RWPE1 (cell line): ENCODE measurements around the gene MAP3K15.

Source experiments
- CTCF ChIA-PET: fragments of 350-600 bp; sonication (Branson Sonifier 250); formaldehyde crosslinking; extraction: SDS; loops from one replicate; lab custom pipeline; 2021; lab: Yijun Ruan, JAX
- POLR2A ChIA-PET: fragments of 400-600 bp; formaldehyde crosslinking; extraction: SDS; loops from one replicate; lab custom pipeline; 2020; ENCODE audit warnings: antibody characterized with exemption; ENCODE audit not compliant: low non-redundant PET; lab: Yijun Ruan, JAX
- DNase-seq: peaks from one replicate; pipeline ENCODE4 v3.0.0; 2012; ENCODE audit warnings: low spot score
- H3K27ac ChIP-seq: fragments of 450-650 bp; 2 replicates; pipeline ENCODE4 v1.5.1; 2017
- TF ChIP-seq, protein P1 (sequence below): fragments of 450-650 bp; conservative IDR thresholded peaks from 2 replicates; pipeline ENCODE4 v1.5.1; 2017; ENCODE audit warnings: low read depth, mild to moderate bottlenecking

MAP3K15 gene

DNA sequence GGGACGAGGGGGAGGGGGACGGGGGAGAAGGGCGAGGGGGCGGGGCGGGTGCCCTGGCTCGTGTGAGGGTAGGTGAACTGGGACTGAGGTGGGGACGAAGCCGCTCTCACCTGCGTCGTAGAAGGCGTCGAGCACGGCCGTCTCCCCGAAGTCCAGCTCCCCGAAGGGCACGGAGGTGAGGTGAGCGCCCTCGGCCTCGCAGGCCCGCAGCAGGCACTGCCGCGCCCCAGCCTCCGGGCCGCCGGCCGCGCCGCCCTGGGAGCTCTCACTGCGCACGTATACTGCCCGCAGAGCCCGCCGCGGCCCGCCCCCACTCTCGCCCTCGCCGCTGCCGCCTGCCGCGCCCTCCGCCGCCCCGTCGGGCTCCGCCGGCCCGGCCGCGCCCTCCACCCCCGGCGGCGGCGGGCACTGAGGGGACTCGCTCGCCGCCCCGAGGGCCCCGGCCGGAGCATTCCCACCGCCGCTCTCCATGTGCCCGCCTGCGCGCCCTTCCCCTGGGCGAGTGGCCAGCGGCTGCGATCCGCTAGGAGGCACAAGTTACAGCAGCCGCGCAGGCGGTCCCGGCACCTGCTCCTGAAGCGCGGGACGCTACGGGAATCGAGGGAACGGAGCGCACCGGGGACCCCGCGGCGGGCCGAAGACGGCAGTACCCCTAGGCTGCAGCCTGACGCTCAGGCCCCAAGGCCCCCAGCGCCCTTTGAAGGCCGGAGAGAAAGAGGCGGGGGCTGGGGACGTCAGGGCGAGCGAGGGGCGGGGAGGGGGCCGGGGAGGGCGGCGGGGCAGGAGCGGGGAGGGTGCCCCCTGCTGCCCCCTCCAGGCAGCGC is at the start of gene MAP3K15:
MAP3K15 (minus strand) TSS at position 718 of the 824 bp plus-strand sequence; CDS start at position 471, 247 bp downstream.
- POLR2A ChIA-PET, result no interaction called here
- H3K27ac ChIP-seq, result no peak within 1 kb of the TSS
- CTCF ChIA-PET, result no interaction called here
- no peak for DNase-seq
- TF ChIP-seq, protein P1, sequence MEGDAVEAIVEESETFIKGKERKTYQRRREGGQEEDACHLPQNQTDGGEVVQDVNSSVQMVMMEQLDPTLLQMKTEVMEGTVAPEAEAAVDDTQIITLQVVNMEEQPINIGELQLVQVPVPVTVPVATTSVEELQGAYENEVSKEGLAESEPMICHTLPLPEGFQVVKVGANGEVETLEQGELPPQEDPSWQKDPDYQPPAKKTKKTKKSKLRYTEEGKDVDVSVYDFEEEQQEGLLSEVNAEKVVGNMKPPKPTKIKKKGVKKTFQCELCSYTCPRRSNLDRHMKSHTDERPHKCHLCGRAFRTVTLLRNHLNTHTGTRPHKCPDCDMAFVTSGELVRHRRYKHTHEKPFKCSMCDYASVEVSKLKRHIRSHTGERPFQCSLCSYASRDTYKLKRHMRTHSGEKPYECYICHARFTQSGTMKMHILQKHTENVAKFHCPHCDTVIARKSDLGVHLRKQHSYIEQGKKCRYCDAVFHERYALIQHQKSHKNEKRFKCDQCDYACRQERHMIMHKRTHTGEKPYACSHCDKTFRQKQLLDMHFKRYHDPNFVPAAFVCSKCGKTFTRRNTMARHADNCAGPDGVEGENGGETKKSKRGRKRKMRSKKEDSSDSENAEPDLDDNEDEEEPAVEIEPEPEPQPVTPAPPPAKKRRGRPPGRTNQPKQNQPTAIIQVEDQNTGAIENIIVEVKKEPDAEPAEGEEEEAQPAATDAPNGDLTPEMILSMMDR, result no peak

- H3K27ac ChIP-seq, result no peak overlapping the region
- TF ChIP-seq, protein P1, result no peak
- ChIA-PET POLR2A (no interaction called here), CTCF (no interaction called here)
- DNase-seq, result no peak
Observed at GRCh38 chrX:19564606-19565005, 49.3 kb upstream of the MAP3K15 start.

DNA sequence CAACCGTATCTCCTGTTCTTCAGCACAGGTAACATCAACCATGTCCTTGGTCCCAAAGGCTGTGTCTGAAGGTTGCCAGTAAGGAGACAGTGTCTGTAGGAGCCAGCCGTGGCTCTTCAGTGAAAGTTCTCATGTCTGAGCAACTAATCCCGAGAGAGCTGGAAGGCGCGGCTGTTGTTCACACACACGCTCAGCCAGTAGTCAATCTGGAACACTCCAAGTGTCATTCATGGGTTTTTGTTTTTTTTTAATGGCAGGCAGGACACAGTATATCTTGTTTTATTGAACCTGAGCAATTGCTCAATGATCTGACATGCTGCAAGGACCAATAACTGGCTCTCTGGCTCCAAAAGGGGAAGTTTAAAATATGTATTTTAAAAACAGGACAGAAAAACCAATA is 48.4 kb upstream of the MAP3K15 start:
- CTCF ChIA-PET, result no interaction called here
- POLR2A ChIA-PET, result no interaction called here
- no peak for DNase-seq
- TF ChIP-seq, protein P1, result no peak
- no peak overlapping the region for H3K27ac ChIP-seq

GRCh38 chrX:19563327-19563726 is 48.0 kb upstream of the MAP3K15 start:
- CTCF ChIA-PET, result no interaction called here
- POLR2A ChIA-PET, result no interaction called here
- DNase-seq, result no peak
- TF ChIP-seq, protein P1, result no peak
- no peak overlapping the region for H3K27ac ChIP-seq

DNA sequence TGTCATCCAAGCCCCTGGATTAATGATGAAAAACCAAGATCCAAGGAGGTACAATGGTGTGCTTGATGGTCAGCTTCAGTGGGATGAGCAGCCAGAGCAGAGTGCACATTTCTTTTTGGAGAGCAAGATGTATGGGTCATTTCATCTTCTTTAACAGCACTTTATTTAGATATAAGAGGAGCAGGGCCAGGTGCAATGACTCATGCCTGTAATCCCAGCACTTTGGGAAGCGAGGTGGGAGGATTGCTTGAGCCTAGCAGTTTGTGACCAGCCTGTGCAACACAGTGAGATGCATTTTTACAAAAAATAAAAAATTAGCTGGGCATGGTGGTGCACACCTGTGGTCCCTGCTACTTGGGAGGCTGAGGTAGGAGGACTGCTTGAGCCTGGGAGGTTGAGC is 45.3 kb upstream of the MAP3K15 start:
- ChIA-PET CTCF (no interaction called here), POLR2A (no interaction called here)
- TF ChIP-seq, protein P1, result no peak
- no peak for DNase-seq
- H3K27ac ChIP-seq, result no peak overlapping the region

DNA sequence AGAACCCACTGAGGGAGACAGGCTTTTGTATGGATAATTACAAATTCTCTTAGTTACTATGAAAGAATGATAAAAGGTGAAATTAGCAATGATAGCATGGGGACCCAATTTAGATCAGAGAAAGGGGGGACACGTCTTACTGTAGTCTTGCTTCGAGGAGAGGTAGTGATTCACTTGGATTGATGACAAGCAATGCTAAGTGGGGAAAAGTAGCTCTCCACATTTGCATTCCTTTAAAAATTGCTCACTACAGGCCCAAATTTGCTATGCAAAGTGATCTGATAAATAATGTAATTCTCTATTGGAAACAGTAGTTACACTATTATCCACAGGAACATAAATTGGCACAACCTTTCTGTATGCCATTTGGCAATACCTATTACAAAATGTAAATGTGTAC is 42.5 kb upstream of the MAP3K15 start:
- no peak for DNase-seq
- ChIA-PET POLR2A (no interaction called here), CTCF (no interaction called here)

More for the DNA sequence above, 42.5 kb upstream of the MAP3K15 start:
- TF ChIP-seq, protein P1, result no peak
- H3K27ac ChIP-seq, result no peak overlapping the region
